GM04504 (cell line): ENCODE results near the gene RRN3.
A peak's percentile ranks its signal among the peaks of the same experiment; 100 is the strongest.
"Not testable (repeated sequence)": the region's sequence is repeated elsewhere in the genome, so short reads cannot be mapped to it uniquely, and the experiment has no call there.

ENCODE experiments used
- DNase-seq: peaks from one replicate; pipeline ENCODE4 v3.0.0-alpha.2; 2012; ENCODE audit warnings: low read depth

RRN3 gene

DNA sequence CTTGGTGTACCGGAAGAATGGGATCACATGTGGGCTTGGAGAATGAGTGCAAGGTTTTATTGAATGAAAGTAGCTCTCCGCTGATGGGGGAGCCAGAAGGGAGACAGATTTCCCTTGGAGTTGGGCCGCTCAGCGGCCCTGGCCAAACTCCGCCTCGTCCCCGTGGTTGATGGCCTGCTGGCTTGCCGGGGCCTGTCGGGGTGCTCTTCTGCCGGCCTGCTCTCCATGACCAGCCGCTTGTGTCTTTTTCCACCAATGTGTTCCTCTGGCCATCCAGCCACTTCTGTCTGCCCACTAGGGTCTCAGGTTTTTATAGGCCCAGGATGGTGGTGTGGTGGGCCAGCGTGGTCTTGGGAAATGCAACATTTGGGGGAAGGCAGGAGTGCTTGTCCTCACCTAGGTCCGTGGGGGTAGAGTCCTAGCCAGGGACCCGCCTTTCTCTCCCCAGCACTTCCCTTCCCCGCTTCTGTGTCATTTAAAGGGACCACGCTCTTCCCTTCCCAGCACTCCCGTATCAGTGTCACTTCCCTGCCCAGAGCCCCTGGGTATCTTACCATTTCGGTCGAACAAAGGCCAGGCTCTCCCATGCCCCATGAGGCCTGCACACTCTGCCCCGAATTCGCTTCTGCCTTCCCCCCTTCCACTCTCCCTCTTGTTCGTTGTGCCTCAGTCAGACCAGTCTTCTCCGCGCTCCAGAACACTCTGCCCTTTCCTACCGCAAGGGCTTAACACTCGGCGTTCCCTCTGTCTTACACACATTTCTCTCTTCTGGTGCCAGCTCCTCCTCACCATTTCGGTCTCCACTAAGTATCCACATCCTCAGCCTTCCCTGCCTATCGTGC, 66.3 kb downstream of the RRN3 start:
- not testable (repeated sequence) for DNase-seq

DNA sequence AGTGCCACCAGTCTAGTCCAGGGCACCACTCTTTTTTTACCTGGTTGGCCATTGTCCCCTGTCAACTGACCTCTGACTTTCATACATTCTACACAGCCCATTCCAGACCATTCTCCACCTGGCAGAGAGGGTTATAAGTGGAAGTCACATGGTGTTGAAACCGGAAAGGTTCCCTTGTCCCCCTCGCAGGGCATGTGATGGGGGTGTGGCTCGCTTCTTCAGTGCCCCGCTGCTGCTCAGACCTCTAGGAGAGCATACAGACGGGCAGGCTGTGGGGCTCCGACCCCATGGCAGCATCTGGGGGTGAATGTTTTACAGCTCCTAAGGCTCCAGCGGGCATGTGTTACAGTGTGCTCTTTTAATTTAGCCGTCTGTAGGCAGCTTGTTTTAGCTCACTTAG, 67.0 kb downstream of the RRN3 start:
- not testable (repeated sequence) for DNase-seq

- DNase-seq, result not testable (repeated sequence)
These were observed 68.7 kb downstream of the RRN3 start for GRCh38 chr16:15025234-15025951.

- DNase-seq, result not testable (repeated sequence)
These were observed 69.2 kb downstream of the RRN3 start for GRCh38 chr16:15024858-15025199.

DNA sequence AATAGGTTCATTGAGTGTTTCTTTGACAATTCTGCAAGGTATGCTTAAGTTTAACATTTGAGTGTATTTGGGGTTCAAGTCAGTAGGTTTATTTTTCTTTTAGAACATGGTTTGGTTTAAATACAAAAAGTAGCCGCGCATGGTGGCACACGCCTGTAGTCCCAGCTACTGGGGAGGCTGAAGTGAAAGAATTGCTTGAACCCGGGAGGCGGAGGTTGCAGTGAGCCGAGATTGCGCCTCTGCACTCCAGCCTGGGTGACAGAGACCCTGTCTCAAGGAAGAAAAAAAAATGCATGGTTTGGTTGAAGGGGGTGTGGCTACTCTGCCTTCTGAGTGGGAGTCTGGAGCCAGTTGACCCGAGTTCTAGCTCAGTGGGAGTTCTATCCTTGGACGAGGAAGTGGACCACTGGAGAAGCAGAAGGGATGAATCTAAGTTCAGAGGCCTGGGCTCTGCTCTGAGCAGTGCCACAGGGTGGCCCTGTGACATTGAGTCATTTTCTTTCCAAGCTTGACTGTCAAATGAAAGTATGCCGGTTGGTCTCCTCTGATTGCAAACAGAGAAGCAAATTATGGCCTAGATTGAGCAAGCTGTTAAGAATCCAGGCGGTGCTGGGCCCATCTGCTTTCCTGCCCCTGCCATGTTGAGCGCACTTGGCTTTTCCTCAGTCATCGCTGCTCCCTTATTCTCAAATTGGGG, 70.5 kb downstream of the RRN3 start:
- peak; percentile 33 for DNase-seq

DNA sequence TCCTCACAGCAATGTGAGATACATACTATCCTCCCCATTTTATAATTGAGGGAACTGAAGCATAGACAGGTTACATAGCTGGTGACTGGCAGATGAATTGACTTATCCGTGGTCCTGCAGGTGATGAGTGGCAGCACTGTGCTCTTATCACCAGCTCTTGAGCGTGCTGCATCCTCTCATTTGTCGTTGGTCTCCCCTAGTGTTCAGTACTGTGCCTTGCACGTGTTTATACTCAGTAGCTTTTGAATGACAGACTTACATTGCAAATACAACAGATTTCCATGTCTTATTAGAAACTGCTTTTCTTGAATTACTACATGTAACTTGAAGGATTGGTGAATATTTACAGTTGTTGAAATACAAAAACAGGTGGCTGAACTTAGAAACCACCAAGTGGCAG, 71.9 kb downstream of the RRN3 start:
- not testable (repeated sequence) for DNase-seq

GRCh38 chr16:15021429-15021828, 72.6 kb downstream of the RRN3 start:
- peak; percentile 60 for DNase-seq

- DNase-seq, result peak; percentile 32
These were observed 77.0 kb downstream of the RRN3 start for GRCh38 chr16:15016951-15017580.

- not testable (repeated sequence) for DNase-seq
These were observed 77.7 kb downstream of the RRN3 start for GRCh38 chr16:15016354-15016753.

GRCh38 chr16:15015671-15016070, 78.4 kb downstream of the RRN3 start:
- not testable (repeated sequence) for DNase-seq

- not testable (repeated sequence) for DNase-seq
These were observed 81.1 kb downstream of the RRN3 start for GRCh38 chr16:15012941-15013340.
